DMS79 (cell line): ENCODE results near the gene CBLN3.
A peak's percentile ranks its signal among the peaks of the same experiment; 100 is the strongest.
"Not testable (repeated sequence)": the region's sequence is repeated elsewhere in the genome, so short reads cannot be mapped to it uniquely, and the experiment has no call there.

Experiments
- DNase-seq: peaks from one replicate; lab custom pipeline; 2025; lab: John Stamatoyannopoulos, UW

Gene CBLN3

DNA sequence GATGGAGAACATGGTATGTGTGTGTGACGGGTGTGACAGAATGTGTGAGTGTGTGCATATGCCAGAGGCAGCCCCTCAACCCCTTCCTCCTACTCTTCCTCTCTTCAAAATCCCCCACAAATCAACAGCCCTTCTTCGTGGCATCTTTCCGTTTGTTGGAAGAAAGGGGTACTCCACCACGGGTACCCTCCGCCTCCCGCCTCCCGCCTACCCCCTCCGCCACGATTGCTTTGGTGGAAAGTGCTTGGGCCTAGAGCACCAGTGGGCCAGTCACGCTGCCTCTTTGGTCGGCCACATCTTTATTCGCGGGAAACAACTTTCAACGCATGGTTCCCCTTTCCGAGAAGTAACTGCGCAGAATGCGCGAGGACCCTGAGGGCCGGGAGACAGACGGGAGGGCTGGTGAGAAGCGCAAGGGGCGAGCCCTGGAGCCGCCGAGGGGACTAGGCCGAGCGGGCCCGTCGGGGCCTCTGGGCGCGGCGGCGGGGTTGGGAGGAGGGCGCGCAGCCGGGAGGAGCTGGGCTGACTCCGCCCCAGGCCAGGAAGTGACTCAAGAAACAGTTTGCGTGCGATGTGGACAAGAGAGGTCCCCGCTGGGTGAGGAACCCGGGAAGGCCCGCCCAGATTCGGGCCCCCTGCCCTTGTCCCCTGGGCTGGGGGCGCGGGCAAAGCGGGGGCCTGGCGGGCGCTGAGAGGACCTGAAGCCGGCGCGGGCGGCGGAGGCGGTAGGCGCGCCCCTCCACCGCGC is at the start of gene CBLN3, which contains the start of gene KHNYN:
Gene CBLN3 (minus strand): TSS at position 274 of the 748 bp plus-strand sequence. CDS start 614 bp downstream, outside the sequence.
Gene KHNYN (plus strand): TSS at position 560 of the 748 bp plus-strand sequence. CDS start 777 bp downstream, outside the sequence.
- DNase-seq = peak; percentile 84

DNA sequence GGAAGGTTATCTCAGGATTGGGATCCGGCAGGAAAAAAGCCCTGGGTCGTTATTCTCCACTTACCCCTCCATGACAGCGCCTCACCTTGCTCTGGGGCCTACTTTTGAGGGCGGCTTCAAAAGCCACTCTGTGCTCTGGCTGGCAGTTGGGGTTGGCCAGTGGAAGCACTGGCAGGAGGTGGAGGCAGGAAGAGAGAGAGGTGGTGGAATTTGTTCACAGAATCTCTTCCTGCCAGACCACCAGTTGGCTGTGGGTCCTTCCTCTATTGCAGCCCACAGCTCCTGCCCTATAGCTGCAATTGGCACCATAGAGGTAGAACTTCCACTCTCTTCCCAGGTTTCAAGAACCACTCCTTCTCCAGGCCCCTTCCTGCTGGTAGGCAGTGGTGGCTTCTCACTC is 45.8 kb upstream of the CBLN3 start:
- no peak for DNase-seq

DNA sequence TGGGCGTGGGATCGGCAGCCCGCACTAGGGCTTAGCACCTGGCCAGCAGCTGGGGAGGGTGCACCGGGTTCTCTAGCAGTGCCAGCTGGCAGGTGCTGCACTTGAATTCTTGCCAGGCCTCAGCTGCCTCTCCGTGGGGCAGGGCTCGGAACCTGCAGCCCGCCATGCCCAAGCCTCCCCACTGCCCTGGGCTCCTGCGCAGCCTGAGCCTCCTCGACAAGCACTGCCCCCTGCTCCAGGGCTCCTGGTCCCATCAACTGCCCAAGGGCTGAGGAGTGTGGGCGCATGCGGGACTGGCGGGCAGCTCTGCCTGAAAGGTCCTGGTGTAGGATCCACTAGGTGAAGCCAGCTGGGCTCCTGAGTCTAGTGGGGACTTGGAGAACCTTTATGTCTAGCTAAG is 43.7 kb upstream of the CBLN3 start:
- no peak for DNase-seq

DNA sequence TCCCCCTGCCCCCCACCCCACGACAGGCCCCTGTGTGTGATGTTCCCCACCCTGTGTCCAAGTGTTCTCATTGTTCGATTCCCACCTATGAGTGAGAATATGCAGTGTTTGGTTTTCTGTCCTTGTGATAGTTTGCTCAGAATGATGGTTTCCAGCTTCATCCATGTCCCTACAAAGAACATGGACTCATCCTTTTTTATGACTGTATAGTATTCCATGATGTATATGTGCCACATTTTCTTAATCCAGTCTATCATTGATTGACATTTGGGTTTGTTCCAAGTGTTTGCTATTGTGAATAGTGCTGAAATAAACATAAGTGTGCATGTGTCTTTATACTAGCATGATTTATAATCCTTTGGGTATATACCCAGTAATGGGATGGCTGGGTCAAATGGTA is 41.0 kb upstream of the CBLN3 start:
- DNase-seq = not testable (repeated sequence)

DNA sequence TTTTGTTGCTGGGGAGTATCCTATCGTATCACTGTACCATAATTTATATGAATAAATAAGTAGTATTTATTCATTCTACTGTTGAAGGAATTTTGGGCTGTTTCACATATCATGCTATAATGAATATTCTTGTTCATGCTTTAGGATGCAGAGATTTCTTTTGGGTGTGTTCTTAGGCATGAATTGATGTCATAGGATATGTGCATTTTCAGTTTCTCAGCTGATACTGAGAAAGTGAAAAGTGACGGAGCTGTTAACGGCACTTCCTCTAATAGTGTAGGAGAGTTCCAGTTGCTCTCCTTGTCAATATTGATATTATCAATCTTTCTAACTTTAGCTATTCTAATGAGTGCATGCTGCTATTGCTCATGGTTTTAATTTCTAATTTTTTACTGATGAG is 36.3 kb upstream of the CBLN3 start:
- no peak for DNase-seq

DNA sequence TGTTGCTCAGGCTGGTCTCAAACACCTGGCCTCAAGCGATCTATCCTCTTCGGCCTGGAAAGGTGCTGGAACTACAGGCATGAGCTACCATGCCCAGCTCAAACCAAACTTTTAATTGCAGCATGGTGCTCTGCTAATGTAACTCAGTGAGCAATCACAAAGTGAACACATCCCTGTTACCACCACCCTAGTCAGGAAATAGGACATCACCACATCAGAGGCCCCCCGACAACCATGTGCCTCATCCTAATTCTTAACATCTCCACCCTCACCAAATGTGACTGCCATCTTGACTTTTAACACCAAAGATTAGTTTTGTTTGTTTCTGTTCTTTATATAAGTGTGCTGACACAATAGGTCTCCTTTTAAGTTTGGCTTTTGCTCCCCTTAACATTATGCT is 35.9 kb upstream of the CBLN3 start:
- no peak for DNase-seq

DNA sequence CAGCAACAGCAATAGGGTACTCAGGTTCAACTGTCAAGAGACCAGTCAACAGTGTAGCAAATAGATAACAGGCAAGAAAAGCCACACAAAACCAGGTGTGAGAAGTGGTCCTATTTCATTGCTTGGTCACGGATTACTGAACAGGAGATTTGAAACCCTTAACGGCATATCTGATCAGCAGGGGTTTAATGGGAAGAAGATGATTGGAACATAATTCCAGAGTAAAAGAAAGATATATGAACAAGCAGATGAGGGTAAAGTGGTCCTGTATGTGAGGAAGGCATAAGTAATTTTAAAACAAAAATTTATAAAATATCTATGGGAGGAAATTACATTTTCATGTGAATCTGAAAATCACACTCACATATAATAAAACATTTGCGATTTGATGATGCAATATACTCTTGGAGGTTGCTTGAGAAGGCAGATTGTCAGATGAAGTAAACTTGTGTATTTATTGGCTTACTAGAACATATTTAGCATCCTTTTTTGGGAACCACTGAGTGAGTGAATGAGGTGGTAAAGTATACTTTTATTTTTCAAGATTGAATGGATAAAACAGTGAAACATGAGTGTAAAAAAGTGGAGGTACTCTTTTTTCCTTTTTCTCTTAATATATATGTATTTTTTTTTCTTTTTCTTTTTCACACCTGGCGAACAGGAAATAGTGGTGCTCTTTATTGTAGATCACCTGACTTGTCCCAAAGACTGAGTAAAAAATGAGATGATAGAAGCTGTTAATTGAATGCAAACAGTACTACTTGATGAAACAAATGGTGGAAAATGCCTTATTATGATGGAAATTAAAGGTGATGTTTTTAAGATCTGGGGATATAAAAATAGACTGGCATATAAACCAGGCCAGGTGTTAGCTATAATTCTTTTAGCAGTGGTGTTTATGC is 34.7 kb upstream of the CBLN3 start:
- DNase-seq = peak; percentile 47

DNA sequence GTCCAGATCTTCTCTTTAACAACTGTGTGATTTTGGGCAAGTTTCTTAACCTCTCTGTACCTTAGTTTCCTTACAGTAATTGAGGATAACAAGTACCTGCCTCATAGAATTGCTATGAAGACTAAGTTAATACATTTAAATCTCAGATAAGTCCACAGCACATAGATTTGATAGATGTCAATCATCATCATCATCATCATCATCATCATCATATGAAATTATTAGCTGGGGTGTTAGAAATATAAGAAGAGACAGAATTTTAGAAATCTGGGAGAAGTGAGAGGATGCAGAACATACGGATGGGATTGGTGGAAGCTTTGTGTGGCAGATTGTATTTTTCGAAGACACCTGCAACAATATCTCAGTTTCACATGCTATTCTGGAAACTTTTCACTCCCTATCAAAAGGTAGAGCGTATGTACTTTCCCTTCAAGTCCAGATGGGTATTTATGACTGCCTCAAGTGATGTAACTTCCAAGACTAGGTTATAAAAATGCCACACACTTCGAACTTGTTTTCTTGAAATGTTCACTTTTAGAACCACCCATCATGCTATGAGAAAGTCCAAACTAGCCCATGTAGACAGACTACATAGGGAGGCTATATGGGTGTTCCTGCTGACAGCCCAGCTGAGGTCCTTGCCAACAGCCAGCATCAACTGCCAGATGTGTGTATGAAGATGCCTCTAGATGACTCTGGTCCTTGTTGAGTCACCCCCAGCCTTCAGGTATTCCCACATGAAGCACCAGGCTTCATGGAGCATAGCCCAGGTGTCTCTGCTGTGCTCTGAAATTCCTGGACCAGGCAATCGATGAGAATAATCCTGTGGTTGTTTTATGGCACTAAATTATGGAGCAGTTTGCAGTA is 33.8 kb upstream of the CBLN3 start:
- no peak for DNase-seq

DNA sequence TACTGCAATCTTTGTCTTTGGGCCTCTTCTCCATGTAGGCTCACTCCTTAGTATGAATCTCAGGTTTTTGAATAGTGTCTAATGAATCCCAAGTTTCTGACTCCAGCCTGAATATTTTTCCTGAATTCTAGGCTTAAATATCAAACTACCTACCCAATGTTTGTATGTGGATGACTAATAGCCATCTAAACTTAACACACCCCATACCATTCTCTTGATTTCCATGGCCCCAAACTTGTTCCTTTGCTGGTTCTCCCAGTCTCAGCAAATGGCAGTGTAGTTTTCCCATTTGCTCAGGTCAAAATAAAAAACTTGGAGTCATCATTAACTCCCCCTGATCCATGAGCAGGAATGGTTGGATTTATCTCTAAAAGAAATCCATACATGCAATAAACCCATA is 31.9 kb upstream of the CBLN3 start:
- no peak for DNase-seq

DNA sequence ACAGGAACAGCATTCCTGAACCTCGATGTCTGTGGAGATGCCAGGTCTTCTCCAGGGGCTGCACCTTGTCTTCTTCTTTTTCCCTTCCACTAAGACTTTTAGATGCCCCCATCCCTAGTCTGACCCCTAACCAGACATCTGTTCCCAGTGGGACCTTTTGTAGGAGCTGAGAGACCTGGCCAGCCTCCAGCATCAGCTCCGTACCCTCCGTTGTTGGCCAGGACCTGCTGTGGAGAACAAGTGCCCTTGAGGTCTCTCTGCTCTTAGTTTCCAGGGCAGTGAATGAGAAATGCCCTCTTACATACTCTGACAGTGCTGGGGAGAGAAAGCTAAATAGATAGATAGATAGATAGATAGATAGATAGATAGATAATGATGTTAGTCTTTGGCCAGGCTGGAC is 29.9 kb upstream of the CBLN3 start:
- peak; percentile 31 for DNase-seq

DNA sequence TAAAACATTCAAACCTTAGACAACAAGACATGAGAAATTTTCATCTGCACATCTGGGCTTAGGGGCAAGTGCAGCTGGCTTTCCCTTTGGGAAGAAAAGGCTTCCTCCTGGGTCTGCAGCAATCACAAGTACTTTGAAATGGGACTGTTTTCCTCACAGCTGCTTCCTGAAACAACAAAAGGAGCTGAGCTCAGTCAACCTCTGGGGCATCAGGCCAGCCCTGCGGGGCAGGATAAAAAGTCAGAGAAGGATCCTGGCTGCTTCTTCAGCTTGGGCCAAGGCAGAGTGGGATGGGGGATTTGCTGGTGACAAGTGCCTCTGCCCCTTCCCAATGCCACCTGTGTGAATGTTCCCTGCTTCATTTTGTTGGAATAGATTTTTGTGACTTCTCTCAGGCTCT is 29.3 kb upstream of the CBLN3 start:
- DNase-seq = no peak

DNA sequence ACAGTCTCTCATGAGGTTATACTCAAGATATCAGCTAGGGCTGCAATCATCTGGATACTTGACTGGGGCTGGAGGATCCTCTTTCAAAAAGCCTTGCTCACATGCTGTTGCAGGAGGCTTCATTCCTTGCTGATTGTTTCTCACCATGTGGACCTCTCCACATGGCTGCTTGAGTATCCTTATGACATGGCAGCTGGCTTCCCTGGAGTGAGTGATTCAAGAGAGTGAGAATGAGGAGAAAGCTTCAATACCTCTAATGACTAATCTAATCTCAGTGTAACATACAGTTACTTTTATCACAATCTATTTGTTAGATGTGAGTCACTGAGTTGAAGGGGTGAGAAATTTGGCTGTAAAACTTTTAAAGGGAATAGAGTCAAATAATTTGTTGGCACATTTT is 27.5 kb upstream of the CBLN3 start:
- DNase-seq = no peak

DNA sequence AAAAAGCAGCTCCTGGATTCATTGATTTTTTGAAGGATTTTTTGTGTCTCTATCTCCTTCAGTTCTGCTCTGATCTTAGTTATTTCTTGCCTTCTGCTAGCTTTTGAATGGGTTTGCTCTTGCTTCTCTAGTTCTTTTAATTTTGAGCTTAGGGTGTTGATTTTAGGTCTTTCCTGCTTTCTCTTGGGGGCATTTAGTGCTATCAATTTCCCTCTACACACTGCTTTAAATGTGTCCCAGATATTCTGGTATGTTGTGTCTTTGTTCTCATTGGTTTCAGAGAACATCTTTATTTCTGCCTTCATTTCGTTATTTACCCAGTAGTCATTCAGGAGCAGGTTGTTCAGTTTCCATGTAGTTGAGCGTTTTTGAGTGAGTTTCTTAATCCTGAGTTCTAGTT is 21.4 kb upstream of the CBLN3 start:
- DNase-seq = not testable (repeated sequence)

DNA sequence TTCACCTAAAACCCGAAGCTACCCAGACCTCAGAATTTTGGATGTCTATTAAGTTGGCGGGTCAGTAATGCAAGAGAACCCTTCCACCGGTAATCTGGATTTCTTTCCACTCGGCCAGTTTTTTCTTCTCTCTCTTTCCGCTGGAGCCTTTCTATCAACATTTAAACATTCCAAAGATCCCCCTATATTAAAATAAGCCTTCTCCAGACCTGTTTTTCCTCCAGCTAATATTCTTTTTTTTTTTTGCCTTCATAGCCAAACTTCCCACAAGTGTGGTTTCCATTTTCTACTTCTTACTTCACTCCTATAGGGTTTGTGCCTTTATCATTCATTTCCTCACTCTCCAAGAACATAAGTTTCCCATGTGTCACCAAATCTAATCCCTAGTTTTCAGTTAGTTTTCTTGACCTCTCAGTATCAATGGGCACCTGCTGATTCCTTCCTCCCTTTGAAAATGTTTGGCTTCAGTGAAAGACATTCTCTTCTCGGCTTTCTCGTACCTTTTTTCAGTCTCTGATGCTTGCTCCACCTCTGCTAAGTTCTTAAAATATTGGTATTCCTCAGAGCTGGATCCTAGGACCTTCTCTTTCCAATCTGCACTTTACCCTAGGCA is 13.7 kb upstream of the CBLN3 start:
- no peak for DNase-seq

DNA sequence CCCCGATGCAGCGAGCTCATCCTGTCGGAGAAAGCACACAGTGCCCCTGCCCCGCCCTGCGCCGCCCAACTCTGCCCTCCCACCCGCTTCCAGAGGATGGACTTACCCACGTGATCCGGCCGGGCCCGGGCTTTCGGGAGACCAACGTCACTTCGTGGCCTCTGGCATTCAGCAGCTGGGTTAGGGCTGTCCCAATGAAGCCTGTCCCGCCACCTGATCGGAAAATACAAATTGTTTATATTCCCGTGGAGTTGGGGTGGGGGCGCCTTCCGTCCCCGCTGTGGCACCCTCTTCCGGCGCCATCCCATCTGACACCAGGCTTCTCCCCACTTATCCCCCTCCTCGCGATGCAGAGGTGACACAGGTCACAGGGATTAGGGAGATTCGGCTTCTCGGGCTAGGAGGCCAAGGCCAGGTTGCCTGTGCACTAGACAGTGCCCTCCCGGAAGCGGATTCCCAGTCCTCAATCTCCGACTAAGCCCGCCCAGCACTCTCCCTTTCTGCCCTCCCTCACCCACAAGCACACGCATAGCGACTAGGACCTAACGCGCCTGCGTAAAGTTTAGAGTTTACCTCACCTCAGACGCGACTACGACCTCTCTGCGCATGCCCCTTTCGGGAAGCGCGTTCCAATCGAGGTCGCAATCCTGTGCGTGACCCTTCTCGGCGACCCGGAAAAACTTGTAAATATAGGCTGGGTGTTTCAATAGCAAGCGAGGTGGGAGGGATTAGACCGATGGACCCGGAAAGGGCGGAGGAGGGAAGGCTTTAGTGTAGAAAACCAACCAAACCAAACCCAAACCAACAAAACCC is 13.0 kb upstream of the CBLN3 start, which contains the start of gene SDR39U1:
Gene SDR39U1 (minus strand): TSS at position 537 of the 813 bp plus-strand sequence. CDS start 7 bp downstream, at position 530.
- peak; percentile 100 for DNase-seq

DNA sequence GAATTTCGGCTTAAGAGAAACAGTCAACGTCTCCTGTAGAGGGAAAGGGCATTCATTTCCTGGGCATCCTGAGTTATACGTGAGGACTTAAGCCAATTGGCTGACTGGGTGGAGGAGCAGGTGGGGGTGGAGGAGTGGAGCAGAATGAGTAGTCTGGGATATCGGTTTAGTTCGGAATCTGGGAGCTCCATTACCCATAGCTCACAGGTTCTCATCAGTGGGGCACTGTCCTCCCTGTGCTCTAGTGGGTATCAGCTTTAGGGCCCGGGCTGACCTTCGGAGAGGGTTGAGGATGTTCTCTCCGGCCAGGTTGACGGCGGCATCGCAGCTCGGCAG is 12.4 kb upstream of the CBLN3 start:
- peak; percentile 51 for DNase-seq

DNA sequence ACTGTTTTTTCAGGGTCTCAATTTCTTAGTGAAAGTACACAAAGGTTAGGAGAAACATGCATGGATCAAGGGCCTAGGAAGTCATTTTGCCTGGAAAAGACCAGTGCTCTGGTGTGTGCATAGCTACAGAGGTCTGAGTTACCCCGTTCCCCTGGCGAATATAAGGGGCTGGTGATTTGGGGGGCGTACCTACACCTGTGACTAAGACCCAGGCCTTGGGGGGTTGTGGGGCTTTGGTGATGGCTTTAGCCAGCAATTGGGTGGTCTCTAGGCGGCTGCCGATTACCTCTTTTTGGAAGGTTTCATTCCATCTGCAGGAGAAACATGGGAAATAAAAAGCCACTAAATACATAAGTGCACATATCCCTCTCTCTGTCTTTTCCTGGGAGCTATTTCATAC is 12.0 kb upstream of the CBLN3 start:
- no peak for DNase-seq

DNA sequence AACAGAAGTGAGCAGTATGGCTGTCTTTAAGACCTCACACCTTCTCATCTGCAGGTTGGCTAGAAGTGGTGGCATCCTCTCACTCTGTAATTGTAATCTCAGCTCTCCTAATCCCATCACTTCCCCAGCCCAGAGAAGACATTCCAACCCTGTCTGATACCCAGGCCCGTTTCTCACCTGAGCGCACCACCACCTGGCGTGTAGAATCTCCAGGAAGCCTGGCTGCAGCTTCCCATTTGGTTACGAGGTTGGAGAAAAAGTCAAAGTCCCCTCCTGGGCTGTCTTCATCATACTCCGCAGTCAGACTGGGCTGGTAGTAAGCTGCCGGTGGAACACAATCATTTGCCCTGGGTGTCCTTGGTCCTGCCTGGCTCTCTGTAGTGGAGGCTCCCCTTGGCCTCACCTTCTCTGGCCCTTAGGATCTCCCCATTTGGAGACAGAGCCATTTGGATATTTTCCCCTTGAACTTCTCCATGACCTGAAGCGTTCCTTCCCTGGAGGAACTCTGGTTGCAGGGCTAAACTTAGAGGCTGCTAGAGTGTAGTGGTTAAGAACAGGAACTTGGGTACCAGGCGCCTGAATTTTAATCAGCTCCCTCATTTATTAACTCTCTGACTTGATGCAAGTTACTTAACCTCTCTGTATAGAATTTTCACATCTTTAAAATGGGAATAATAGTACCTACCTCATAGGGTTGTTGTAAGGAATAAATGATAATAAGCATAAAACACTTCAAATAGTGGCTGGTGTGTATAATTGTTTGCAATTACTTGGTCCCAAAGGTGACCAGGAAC is 11.3 kb upstream of the CBLN3 start:
- no peak for DNase-seq

DNA sequence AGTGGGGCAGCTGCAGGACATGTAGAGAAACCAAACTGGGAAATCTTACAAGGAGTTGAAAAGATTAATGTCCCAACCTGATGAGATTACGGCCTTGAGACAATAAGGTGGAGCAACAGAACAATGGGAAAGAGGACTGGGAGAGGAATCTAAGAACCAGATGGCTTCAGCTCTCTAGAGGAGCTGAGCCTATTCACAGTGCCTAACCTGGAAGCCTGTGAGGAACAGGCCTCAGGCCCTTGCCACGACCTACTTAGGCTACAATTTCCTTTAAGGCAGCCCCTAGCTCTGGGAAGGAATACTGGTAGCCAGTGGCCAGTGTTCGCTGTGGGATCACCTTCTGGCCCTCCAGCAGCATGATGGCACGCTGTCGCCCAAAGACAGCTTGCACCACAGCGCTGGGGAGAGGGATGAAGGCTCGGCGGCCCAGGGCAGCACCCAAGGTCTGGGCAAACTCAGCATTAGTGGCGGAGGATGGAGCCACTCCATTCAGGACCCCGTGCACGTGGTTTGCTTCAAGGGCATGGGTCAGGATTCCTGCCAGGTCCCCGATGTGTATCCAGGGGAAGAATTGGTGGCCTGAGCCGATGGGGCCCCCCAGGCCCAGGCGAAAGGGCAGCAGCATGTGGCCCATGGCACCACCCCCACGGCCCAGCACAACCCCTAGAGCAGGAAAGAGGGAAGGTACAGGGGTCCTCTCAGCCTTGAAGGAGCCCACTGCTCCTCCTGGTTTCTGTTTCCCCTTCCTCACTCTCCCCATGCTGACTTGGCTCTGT is 10.6 kb upstream of the CBLN3 start:
- DNase-seq = no peak
